Measurements from ENCODE around the gene LCP1. TPM values are rescaled to one million over a fixed set of nuclear protein-coding genes. Genes with fewer than 3 reads are reported as not detected.
"Not testable (repeated sequence)": the region's sequence is repeated elsewhere in the genome, so short reads cannot be mapped to it uniquely, and the experiment has no call there.

LCP1 gene, protein sequence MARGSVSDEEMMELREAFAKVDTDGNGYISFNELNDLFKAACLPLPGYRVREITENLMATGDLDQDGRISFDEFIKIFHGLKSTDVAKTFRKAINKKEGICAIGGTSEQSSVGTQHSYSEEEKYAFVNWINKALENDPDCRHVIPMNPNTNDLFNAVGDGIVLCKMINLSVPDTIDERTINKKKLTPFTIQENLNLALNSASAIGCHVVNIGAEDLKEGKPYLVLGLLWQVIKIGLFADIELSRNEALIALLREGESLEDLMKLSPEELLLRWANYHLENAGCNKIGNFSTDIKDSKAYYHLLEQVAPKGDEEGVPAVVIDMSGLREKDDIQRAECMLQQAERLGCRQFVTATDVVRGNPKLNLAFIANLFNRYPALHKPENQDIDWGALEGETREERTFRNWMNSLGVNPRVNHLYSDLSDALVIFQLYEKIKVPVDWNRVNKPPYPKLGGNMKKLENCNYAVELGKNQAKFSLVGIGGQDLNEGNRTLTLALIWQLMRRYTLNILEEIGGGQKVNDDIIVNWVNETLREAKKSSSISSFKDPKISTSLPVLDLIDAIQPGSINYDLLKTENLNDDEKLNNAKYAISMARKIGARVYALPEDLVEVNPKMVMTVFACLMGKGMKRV
- total RNA-seq: 758 and 792 TPM in 2 replicates

DNA sequence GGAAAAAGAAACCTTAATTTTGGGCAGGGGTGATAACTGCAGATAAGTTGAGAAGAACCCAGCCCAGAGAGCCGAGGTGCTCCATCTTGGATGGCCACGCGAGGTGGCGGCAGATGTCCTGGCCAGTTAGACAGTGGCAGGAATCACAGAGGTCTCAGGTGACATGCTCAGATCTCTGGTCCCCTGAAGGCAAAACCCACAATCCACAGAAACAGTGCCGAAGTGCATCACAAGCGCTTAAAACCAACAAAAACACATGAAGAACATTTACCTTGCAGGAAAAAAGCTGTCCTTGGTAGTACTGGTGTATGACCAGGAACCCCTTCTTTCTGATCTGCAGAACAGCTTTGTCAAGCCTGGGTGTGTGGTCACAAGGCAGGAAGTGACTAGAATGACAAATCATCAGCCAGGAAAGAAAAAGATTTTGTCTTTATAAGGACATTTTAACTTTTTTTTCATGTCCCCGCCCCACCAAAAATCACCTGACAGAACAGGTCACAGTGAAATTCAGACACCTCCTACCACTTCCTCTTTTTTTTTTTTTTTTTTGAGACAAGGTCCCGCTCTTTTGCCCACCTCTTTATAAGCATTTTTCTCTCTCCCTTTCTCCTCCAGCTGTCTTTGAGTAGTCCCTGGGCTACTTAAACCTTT lies at the start of gene LCP1:
Gene LCP1 (minus strand): TSS at position 338 of the 651 bp plus-strand sequence. CDS start 22,515 bp downstream, outside the sequence.
- intact Hi-C loops (cut with micrococcal nuclease): loop anchor here (1.0 to 5.0 kb wide), 10 partner anchors 9 to 840 kb away; partner anchors contain the start of genes LRCH1, LRRC63, TPT1 and ZC3H13
- H3K27ac Mint-ChIP-seq: peak within 1 kb of the TSS; percentile 98
- H3K27me3 Mint-ChIP-seq: peaks cover 1% of the 10 kb centered on the region
- peak; percentile 95 for DNase-seq
- peaks cover 55% of the 10 kb centered on the region for H3K4me1 Mint-ChIP-seq
- no peaks in the 10 kb centered on the region for H3K9me3 Mint-ChIP-seq
- peak within 1 kb of the TSS; percentile 94 for H3K4me3 Mint-ChIP-seq
- peaks cover 35% of the 10 kb centered on the region for H3K36me3 Mint-ChIP-seq (ENCODE audit: low read depth)

DNA sequence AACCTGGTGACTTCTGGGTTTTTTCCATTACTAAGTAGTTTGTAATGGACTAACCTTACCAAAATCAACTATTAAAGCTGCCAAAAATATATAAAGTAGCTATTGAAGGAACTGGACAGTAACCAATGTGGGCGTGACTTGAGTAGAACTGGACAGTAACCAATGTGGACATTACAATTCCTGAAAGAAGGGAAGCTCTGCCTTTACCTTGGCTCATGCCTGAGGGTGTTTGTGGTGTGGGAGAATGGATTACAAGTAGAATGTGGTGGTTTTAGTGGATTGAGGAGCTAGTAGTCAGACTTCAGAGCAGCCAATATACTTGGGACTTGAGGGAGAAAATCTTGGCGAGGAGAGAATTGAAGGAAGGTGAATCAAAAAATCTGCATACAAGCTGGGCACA lies 47.3 kb upstream of the LCP1 start:
- no peak for DNase-seq
- Mint-ChIP-seq H3K27me3 (no peaks in the 10 kb centered on the region), H3K36me3 (ENCODE audit: low read depth) (peaks cover 9% of the 10 kb centered on the region), H3K4me3 (no peak overlapping the region), H3K27ac (no peak overlapping the region), H3K4me1 (no peaks in the 10 kb centered on the region), H3K9me3 (peaks cover 30% of the 10 kb centered on the region)
- intact Hi-C loops (cut with micrococcal nuclease): no loop called here

DNA sequence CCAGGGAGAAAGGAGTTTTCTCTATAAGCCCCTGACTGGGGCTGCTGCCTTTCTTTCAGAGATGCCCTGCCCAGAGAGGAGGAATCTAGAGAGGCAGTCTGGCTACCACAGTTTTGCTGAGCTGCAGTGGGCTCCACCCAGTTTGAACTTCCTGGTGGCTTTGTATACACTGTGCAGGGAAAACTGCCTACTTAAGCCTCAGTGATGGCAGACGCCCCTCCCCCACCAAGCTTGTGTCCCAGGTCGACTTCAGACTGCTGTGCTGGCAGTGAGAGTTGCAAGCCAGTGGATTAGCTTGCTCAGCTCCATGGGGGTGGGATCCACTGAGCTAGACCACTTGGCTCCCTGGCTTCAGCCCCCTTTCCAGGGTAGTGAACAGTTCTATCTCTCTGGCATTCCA lies 38.3 kb upstream of the LCP1 start:
- peak; percentile 61 for DNase-seq
- H3K4me1 Mint-ChIP-seq; intact Hi-C loops (cut with micrococcal nuclease); H3K27ac Mint-ChIP-seq; H3K4me3 Mint-ChIP-seq: not testable (repeated sequence)
- peaks cover 19% of the 10 kb centered on the region for H3K36me3 Mint-ChIP-seq (ENCODE audit: low read depth)
- peaks cover 17% of the 10 kb centered on the region for H3K27me3 Mint-ChIP-seq
- H3K9me3 Mint-ChIP-seq: peaks cover 25% of the 10 kb centered on the region

DNA sequence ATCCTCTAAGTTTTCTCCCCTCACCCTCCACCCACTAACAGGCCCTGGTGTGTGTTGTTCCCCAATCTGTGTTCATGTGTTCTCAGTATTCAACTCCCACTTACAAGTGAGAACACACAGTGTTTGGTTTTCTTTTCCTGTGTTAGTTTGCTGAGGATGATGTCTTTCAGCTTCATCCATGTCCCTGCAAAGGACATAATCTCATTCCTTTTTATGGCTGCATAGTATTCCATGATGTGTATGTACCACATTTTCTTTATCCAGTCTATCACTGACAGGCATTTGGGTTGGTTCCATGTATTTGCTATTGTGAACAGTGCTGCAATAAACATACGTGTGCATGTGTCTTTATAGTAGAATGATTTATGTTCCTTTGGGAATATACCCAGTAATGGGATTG lies 32.8 kb upstream of the LCP1 start:
- H3K4me1 Mint-ChIP-seq: peaks cover 26% of the 10 kb centered on the region
- peaks cover 11% of the 10 kb centered on the region for H3K36me3 Mint-ChIP-seq (ENCODE audit: low read depth)
- H3K9me3 Mint-ChIP-seq: peaks cover 15% of the 10 kb centered on the region
- H3K4me3 Mint-ChIP-seq, DNase-seq, H3K27ac Mint-ChIP-seq: not testable (repeated sequence)
- intact Hi-C loops (cut with micrococcal nuclease): loop anchor here (5.0 kb wide), 3 partner anchors 47 to 108 kb away; no protein-coding TSS in a partner anchor
- peaks cover 17% of the 10 kb centered on the region for H3K27me3 Mint-ChIP-seq

DNA sequence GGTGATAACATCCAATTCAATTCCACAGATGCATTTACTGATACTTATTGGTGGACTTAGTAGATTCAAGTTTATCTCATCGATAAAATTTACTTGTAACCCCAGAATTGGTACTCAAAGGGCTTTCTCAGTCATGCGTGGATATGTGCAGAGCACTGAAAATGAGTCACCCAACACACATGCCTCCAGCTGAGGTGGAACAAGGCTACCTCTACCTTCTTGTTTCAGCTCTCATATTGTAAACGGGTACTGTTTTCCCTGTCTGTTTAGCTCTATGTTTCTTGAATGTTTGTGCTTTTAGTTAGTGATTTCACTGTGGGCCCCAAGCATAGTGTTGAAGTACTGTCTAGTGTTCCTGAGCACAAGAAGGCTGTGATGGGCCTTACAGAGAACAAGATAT lies 31.3 kb upstream of the LCP1 start:
- Mint-ChIP-seq H3K9me3 (peaks cover 8% of the 10 kb centered on the region), H3K27ac (no peak overlapping the region), H3K36me3 (ENCODE audit: low read depth) (peaks cover 6% of the 10 kb centered on the region), H3K27me3 (peaks cover 12% of the 10 kb centered on the region), H3K4me3 (no peak overlapping the region), H3K4me1 (peaks cover 25% of the 10 kb centered on the region)
- peak; percentile 60 for DNase-seq
- intact Hi-C loops (cut with micrococcal nuclease): loop anchor here (5.0 kb wide), 3 partner anchors 46 to 109 kb away; no protein-coding TSS in a partner anchor

DNA sequence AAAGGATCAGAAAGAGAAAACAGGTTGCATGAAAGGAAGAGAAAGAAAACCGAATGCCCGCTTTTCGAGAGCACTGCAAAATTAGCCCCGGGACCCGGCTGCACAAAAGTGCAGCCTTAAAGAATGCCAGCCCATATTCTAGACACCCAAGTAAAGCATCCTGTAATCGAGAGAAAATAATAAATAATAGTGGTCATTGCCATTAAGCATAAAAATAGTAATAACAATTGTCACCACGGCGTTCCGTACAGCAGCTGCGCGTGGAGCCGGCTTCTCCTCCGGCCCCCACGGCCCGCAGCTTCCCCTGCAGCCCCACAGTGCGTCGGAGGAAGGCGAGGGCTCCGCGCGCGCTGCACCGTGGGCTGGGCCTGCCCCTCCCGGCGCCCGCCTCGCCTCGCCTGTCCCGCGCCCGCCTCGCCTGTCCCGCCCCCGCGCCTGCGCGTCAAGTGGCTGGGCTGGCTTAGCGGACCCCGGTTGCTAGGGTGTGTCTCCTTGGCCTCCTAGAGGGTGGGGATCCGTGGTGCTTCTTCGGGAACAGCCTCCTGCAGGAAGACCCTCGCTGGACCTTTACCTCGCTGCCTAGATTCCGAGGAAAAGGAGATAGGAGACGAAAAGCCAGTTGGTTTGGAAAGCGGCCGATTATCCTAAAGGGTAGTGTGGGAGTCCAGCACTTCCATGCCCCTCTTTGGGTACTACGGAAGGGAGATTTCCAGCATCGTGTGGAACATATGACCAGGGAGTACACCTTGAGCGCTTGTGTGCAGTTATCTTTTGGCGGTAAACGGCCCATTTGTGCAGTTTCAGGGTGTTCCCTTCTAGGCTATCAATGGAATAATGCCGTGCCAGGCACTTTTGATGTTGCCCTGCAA lies 29.7 kb upstream of the LCP1 start, which contains the start of gene LRRC63:
Gene LRRC63 (plus strand): TSS at position 446 of the 869 bp plus-strand sequence. CDS start 1,107 bp downstream, outside the sequence.
- intact Hi-C loops (cut with micrococcal nuclease): loop anchor here (1.0 to 5.0 kb wide), 5 partner anchors 9 to 111 kb away; partner anchors contain the start of gene LCP1
- H3K36me3 Mint-ChIP-seq (ENCODE audit: low read depth): peaks cover 6% of the 10 kb centered on the region
- H3K4me3 Mint-ChIP-seq: peak within 1 kb of the TSS; percentile 86
- peaks cover 2% of the 10 kb centered on the region for H3K27me3 Mint-ChIP-seq
- DNase-seq: peak; percentile 97
- H3K4me1 Mint-ChIP-seq: peaks cover 25% of the 10 kb centered on the region
- H3K27ac Mint-ChIP-seq: peak within 1 kb of the TSS; percentile 92
- peaks cover 8% of the 10 kb centered on the region for H3K9me3 Mint-ChIP-seq

DNA sequence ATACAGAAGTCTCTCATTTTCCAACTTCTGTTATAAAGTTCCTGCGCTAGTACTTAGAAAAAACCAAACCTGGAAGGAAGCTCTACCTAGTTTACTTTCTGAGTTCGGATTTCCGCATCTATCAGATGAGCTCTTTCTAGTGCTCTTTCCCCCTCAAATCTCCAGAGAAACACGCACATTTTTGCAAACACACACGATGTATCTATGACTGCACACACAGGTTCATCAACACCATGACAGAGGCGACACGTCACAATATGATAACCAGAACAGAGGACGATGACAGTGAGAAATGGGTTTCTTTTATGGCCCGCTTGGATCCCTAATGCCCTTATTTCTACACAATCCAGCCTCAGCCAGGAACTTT lies 29.1 kb upstream of the LCP1 start:
- Mint-ChIP-seq H3K36me3 (ENCODE audit: low read depth) (peaks cover 4% of the 10 kb centered on the region), H3K4me3 (peak overlapping the region; percentile 86), H3K27ac (peak overlapping the region; percentile 89), H3K4me1 (peaks cover 25% of the 10 kb centered on the region), H3K27me3 (peaks cover under 1% of the 10 kb centered on the region), H3K9me3 (peaks cover 5% of the 10 kb centered on the region)
- intact Hi-C loops (cut with micrococcal nuclease): loop anchor here (1.0 to 5.0 kb wide), 5 partner anchors 9 to 111 kb away; partner anchors contain the start of gene LCP1
- peak; percentile 85 for DNase-seq

DNA sequence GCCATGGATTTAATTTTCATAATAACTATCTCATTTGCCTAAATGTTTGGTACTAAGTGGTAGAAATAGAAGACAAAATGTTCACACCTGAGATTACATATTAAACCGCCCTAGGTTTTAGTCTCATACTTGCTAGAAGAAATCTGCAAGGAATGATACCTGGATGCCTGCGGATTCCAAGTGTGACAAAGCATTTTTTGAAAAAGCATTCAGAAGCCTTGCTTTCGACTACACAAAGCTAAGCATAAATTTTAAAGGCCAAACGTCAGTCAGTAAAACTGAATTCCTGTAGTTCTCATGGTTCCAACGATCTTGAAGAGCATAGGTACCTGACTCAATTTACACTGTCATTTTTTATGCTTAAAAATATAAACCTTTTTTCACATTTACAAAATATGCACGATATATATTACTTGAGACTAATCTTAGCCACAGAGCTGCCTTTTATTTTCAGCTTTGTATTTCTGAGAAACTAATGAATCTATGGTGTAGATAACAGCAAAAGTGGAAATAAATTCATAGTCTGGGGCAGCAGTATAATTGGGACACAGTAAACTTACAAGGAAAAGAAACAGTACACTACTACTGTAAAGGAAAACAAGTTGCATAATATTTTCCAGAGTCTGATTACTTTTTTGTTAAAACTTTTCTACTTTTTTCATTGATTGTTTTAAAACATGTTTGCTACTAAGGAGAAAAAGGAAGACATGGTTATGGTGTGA lies 28.5 kb upstream of the LCP1 start:
- Mint-ChIP-seq H3K36me3 (ENCODE audit: low read depth) (no peaks in the 10 kb centered on the region), H3K27ac (peak overlapping the region; percentile 89), H3K4me1 (peaks cover 28% of the 10 kb centered on the region), H3K9me3 (peaks cover 4% of the 10 kb centered on the region), H3K4me3 (peak overlapping the region; percentile 86), H3K27me3 (no peaks in the 10 kb centered on the region)
- intact Hi-C loops (cut with micrococcal nuclease): loop anchor here (1.0 to 5.0 kb wide), 5 partner anchors 8 to 112 kb away; partner anchors contain the start of gene LCP1
- DNase-seq: no peak

DNA sequence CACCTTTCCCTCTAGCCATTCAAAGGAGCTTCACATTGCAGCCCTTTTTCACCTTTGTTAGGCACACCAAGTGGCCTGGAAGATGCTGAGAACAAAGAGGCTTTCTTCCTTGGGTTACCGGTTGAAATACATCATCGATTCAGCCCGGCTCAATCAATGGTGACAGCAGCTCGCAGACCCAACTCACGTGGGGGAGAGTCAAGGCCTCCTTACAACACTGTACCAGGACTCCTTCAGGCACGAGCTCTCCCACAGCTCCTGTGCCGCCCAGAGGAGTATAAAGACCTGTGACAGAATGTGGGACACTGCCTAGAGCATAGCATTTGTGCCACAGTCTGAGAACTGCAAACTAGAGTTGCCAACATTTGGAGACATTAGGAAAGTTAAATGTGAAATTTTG lies 25.9 kb upstream of the LCP1 start:
- no peak overlapping the region for H3K27ac Mint-ChIP-seq
- H3K27me3 Mint-ChIP-seq: no peaks in the 10 kb centered on the region
- H3K36me3 Mint-ChIP-seq (ENCODE audit: low read depth): no peaks in the 10 kb centered on the region
- intact Hi-C loops (cut with micrococcal nuclease): no loop called here
- H3K4me3 Mint-ChIP-seq: no peak overlapping the region
- peaks cover 30% of the 10 kb centered on the region for H3K4me1 Mint-ChIP-seq
- no peak for DNase-seq
- H3K9me3 Mint-ChIP-seq: no peaks in the 10 kb centered on the region

DNA sequence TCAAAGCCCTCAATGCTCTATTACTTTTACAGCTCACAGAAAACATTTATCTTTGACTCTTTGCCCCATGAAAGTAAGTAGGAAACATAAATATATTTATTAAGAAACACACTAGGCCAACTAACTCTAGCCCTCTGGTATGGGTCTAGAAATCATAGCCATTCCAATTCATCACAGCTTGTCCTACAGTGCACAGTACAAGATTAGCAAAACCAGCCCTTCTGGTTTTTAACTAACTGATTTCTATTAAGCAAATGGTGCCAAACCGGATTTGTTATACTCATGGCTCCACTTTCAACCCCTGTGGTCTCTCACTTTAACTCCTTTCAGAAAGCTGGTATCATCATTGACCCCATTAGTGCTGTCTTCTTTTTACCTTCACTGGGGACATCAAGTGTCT lies 24.2 kb upstream of the LCP1 start:
- Mint-ChIP-seq H3K4me1 (peaks cover 30% of the 10 kb centered on the region), H3K27me3 (no peaks in the 10 kb centered on the region), H3K9me3 (no peaks in the 10 kb centered on the region), H3K27ac (no peak overlapping the region), H3K36me3 (ENCODE audit: low read depth) (no peaks in the 10 kb centered on the region), H3K4me3 (no peak overlapping the region)
- no peak for DNase-seq
- intact Hi-C loops (cut with micrococcal nuclease): no loop called here

DNA sequence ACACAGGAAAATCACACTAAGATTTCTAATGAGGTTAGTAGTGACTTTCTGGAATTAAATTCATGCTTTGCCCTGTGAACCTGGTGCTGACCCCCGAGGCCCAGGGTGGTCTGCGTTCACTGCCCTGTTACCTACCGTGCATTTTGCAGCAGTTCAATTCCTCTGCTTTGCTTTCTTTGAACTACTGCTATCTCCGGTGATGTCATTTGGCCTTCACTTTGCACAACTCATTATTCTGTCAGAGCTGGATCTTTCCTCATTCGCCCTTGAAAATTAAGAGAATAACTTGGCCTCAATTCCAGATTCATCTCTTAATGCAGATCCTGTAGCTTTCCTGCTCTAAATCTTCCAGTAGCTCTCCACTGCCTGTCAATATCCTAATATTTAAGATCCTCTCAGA lies 21.0 kb upstream of the LCP1 start:
- DNase-seq: no peak
- no peaks in the 10 kb centered on the region for H3K27me3 Mint-ChIP-seq
- no peaks in the 10 kb centered on the region for H3K36me3 Mint-ChIP-seq (ENCODE audit: low read depth)
- H3K4me3 Mint-ChIP-seq: no peak overlapping the region
- H3K9me3 Mint-ChIP-seq: peaks cover 8% of the 10 kb centered on the region
- intact Hi-C loops (cut with micrococcal nuclease): loop anchor here (1.0 to 2.0 kb wide), 2 partner anchors 8 to 20 kb away; partner anchors contain the start of genes LCP1 and LRRC63
- H3K4me1 Mint-ChIP-seq: peaks cover 35% of the 10 kb centered on the region
- no peak overlapping the region for H3K27ac Mint-ChIP-seq

DNA sequence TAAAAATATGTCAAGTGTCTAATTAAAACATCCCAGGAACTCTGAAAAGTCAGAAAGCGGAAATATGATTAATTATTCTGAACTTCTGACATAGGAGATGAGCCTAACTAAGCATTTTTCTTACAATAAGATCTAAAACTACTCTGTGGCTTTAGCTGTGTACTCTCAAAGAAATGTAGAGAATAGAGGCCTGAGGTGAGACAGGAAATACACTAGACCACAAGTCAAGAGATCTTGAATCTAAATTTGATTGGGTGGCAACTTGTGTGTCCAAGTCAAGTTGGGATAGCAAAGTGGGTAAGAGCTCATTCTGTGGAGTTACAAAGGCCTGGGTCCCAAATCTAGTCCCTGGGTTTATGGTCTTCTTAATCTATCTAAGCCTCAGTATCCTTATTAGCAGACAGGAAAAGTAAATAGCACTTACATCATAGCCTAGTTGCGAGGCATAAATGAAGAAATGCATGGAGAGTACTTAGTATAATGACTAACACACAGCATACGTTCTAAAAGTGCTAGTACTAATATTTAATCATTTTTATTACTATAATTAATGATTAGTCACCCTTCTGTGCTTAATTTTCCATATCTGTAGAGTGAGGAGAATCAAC lies 20.3 kb upstream of the LCP1 start:
- peak; percentile 72 for DNase-seq
- Mint-ChIP-seq H3K4me3 (peak overlapping the region; percentile 40), H3K36me3 (ENCODE audit: low read depth) (no peaks in the 10 kb centered on the region), H3K27ac (peak overlapping the region; percentile 76), H3K4me1 (peaks cover 35% of the 10 kb centered on the region), H3K27me3 (no peaks in the 10 kb centered on the region), H3K9me3 (peaks cover 8% of the 10 kb centered on the region)
- intact Hi-C loops (cut with micrococcal nuclease): loop anchor here (1.0 to 2.0 kb wide), 2 partner anchors 9 to 19 kb away; partner anchors contain the start of genes LCP1 and LRRC63
